Subcutaneous abdominal adipose tissue (tissue), 5 donors: ENCODE measurements around the gene KATNB1.
A peak's percentile ranks its signal among the peaks of the same experiment; 100 is the strongest.

Source experiments
- H3K27ac ChIP-seq: one replicate; pipeline ENCODE4 v1.7.0; 2013; ENCODE audit warnings: low read depth, mild to moderate bottlenecking, inconsistent platforms, low read length, moderate library complexity
- H3K27me3 ChIP-seq, 5 donors: one replicate each; pipeline ENCODE4 v1.7.0; 2013; ENCODE audit warnings: low read length in 5 of 5, inconsistent platforms in 1 of 5; ENCODE audit not compliant: control insufficient read depth in 5 of 5, insufficient read depth in 4 of 5
- H3K36me3 ChIP-seq, 5 donors: one replicate each; pipeline ENCODE4 v1.7.0; 2013; ENCODE audit warnings: low read length in 5 of 5; ENCODE audit not compliant: control insufficient read depth in 5 of 5, insufficient read depth in 5 of 5
- H3K4me1 ChIP-seq, 5 donors: one replicate each; pipeline ENCODE4 v1.7.0; 2013; ENCODE audit warnings: low read length in 5 of 5, mild to moderate bottlenecking in 3 of 5, moderate library complexity in 1 of 5; ENCODE audit not compliant: control insufficient read depth in 5 of 5, insufficient read depth in 5 of 5
- H3K4me3 ChIP-seq, 5 donors: one replicate each; pipeline ENCODE4 v1.7.0; 2013; ENCODE audit warnings: low read length in 5 of 5, low read depth in 1 of 5
- H3K9ac ChIP-seq, 5 donors: one replicate each; pipeline ENCODE4 v1.7.0; 2013; ENCODE audit warnings: low read length in 5 of 5, mild to moderate bottlenecking in 4 of 5, moderate library complexity in 3 of 5
- H3K9me3 ChIP-seq, 5 donors: one replicate each; pipeline ENCODE4 v1.7.0; 2013; ENCODE audit warnings: low read length in 5 of 5; ENCODE audit not compliant: control insufficient read depth in 5 of 5
- donor health status: healthy.
- donor health status: healthy.
- donor health status: healthy.
- donor health status: healthy.
- donor health status: healthy.

KATNB1 gene

GRCh38 chr16:57732714-57733113 is 2.9 kb upstream of the KATNB1 start:
- Histone ChIP-seq H3K36me3 (no peaks in the 10 kb centered on the region), H3K27me3 (no peaks in the 10 kb centered on the region), H3K4me3 (no peak overlapping the region), H3K4me1 (peaks cover 6 to 27% (median 23%) of the 10 kb centered on the region in 5 donors), H3K9ac (no peak overlapping the region), H3K27ac (no peak overlapping the region), H3K9me3 (no peaks in the 10 kb centered on the region)

- Histone ChIP-seq H3K9me3 (no peaks in the 10 kb centered on the region), H3K36me3 (peaks cover 0 to 2% (median 0%) of the 10 kb centered on the region in 5 donors), H3K9ac (peak overlapping the region in 4 of 5 donors; percentile 84 to 96 (median 90)), H3K4me1 (peaks cover 6 to 27% (median 23%) of the 10 kb centered on the region in 5 donors), H3K27me3 (no peaks in the 10 kb centered on the region), H3K4me3 (peak overlapping the region; percentile 77 to 92 (median 85)), H3K27ac (peak overlapping the region; percentile 51)
Measured at GRCh38 chr16:57734308-57734924, 1.2 kb upstream of the KATNB1 start.

- Histone ChIP-seq H3K4me1 (peaks cover 6 to 27% (median 23%) of the 10 kb centered on the region in 5 donors), H3K27me3 (no peaks in the 10 kb centered on the region), H3K4me3 (peak overlapping the region; percentile 77 to 97 (median 92)), H3K9me3 (no peaks in the 10 kb centered on the region), H3K9ac (peak overlapping the region in 4 of 5 donors; percentile 89 to 96 (median 90)), H3K36me3 (peaks cover 0 to 4% (median 0%) of the 10 kb centered on the region in 5 donors), H3K27ac (peak overlapping the region; percentile 51)
Measured at GRCh38 chr16:57734925-57735754, 430 bp upstream of the KATNB1 start.

GRCh38 chr16:57736419-57737351 is 1.1 kb downstream of the KATNB1 start:
- H3K27me3 ChIP-seq = no peaks in the 10 kb centered on the region
- peaks cover 6 to 27% (median 23%) of the 10 kb centered on the region in 5 donors for H3K4me1 ChIP-seq
- peak overlapping the region; percentile 82 to 97 (median 91) for H3K4me3 ChIP-seq
- H3K9me3 ChIP-seq = no peaks in the 10 kb centered on the region
- peak overlapping the region; percentile 11 to 90 (median 79) for H3K9ac ChIP-seq
- H3K27ac ChIP-seq = peak overlapping the region; percentile 41
- peaks cover 0 to 4% (median 0%) of the 10 kb centered on the region in 5 donors for H3K36me3 ChIP-seq

- Histone ChIP-seq H3K4me3 (no peak overlapping the region), H3K27me3 (no peaks in the 10 kb centered on the region), H3K36me3 (peaks cover 0 to 15% (median 7%) of the 10 kb centered on the region in 5 donors), H3K27ac (no peak overlapping the region), H3K4me1 (peaks cover 6 to 27% (median 23%) of the 10 kb centered on the region in 5 donors), H3K9me3 (no peaks in the 10 kb centered on the region), H3K9ac (no peak overlapping the region)
Measured at GRCh38 chr16:57738844-57739243, 3.3 kb downstream of the KATNB1 start.

- H3K36me3 ChIP-seq = peaks cover 0 to 25% (median 13%) of the 10 kb centered on the region in 5 donors
- H3K27me3 ChIP-seq = no peaks in the 10 kb centered on the region
- no peaks in the 10 kb centered on the region for H3K9me3 ChIP-seq
- peak overlapping the region in 2 of 5 donors; percentile 6 to 15 for H3K9ac ChIP-seq
- peaks cover 6 to 20% (median 18%) of the 10 kb centered on the region in 5 donors for H3K4me1 ChIP-seq
- no peak overlapping the region for H3K4me3 ChIP-seq
- H3K27ac ChIP-seq = no peak overlapping the region
Measured at GRCh38 chr16:57739756-57740422, 4.3 kb downstream of the KATNB1 start.

- no peak overlapping the region for H3K9ac ChIP-seq
- peaks cover 6 to 17% (median 16%) of the 10 kb centered on the region in 5 donors for H3K4me1 ChIP-seq
- no peak overlapping the region for H3K4me3 ChIP-seq
- H3K9me3 ChIP-seq = no peaks in the 10 kb centered on the region
- H3K27ac ChIP-seq = no peak overlapping the region
- H3K36me3 ChIP-seq = peaks cover 0 to 26% (median 13%) of the 10 kb centered on the region in 5 donors
- H3K27me3 ChIP-seq = no peaks in the 10 kb centered on the region
Measured at GRCh38 chr16:57740423-57741071, 5.0 kb downstream of the KATNB1 start.

- no peaks in the 10 kb centered on the region for H3K27me3 ChIP-seq
- peaks cover 0 to 30% (median 13%) of the 10 kb centered on the region in 5 donors for H3K36me3 ChIP-seq
- no peaks in the 10 kb centered on the region for H3K9me3 ChIP-seq
- H3K4me1 ChIP-seq = peaks cover 2 to 6% (median 5%) of the 10 kb centered on the region in 5 donors
- no peak overlapping the region for H3K4me3 ChIP-seq
- no peak overlapping the region for H3K9ac ChIP-seq
- no peak overlapping the region for H3K27ac ChIP-seq
Measured at GRCh38 chr16:57741660-57742191, 6.2 kb downstream of the KATNB1 start.
